ENCODE results near the gene KIF4A.

- TF ChIP-seq POLR2A (IDR thresholded peaks at IDR 0.05; ENCODE audit: low read depth) (no peak), CTCF (IDR thresholded peaks at IDR 0.05) (no peak), POLR2AphosphoS5 (IDR thresholded peaks at IDR 0.05) (no peak), EP300 (IDR thresholded peaks at IDR 0.05) (no peak)
These were observed 53.5 kb downstream of the KIF4A start for GRCh38 chrX:70343435-70343834.
